Activated CD4-positive, CD25-positive, alpha-beta regulatory T cell treated with anti-CD3 and anti-CD28 coated beads, Interleukin-2, amount 50 U/mL, for 72 hours (primary cell): ENCODE data around the gene CD3D.

Experiments used
- DNase-seq: peaks from one replicate; pipeline ENCODE4 v3.0.0; 2021

The CD3D gene

DNA sequence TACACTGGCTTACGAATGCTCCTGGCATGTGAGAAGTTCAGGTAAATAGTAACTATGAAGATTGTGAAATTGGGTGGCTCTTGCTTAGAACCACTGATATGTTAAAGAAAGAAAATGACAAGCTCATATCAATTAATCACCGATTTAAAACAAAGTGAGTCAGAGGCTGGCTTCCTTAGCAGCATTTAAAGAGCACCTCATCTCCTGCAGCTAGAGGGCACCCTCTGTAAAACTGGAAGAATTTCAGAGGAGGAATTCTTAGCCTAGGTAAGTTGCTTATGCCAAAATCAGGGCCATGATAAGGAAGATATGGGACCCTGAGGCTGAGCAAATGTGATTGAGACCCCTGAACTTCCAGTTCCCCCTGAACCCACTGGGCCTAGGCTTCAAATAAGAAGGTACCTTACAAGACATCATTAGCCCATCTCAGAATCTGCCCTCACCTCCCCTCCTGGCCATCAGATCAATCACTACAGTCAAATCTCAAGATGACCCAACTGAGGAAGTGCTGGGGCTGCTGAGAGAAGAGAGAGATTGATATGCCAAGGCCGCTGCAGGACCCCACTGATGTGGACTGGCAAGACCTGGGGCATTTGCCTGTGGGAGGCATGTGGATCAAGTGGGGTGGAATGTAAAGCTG lies 46.6 kb downstream of the CD3D start:
- no peak for DNase-seq

DNA sequence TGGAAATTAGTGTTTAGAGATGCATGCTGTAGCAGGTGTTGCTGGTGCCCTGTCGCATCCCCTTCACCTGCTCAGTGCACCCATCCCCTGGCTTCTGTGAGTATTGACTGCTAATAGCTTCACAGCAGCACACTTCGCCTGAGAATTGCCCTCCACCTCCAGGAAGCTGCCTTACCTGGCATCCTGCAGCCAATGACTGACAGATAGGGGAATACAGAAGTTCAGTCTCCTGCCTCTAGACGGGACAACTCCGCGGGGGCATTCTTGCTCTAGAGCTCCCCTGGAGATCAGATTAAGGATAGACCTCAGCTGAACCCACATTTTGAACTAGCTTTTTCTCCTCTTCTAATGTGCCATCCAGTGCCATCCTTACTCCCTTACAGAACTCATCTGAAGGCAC lies 47.3 kb downstream of the CD3D start:
- DNase-seq, result no peak

DNA sequence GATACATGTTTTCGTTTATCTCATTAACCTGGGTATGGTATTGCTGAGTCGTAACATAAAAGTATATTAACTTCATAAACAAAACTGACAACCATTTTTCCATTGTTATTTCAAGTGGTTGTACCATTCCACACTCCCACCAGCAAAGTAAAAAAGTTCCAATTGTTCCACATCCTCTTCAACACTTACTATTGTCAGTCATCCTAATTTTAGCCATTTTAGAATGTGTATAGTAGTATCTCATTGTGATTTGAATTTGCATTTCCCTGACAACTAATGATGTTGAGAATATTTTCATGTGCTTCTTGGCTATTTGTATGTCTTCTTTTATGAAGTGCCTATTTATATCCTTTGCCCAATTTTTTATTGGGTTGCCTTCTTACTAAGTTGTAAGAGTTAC lies 48.5 kb downstream of the CD3D start:
- DNase-seq, result no peak

DNA sequence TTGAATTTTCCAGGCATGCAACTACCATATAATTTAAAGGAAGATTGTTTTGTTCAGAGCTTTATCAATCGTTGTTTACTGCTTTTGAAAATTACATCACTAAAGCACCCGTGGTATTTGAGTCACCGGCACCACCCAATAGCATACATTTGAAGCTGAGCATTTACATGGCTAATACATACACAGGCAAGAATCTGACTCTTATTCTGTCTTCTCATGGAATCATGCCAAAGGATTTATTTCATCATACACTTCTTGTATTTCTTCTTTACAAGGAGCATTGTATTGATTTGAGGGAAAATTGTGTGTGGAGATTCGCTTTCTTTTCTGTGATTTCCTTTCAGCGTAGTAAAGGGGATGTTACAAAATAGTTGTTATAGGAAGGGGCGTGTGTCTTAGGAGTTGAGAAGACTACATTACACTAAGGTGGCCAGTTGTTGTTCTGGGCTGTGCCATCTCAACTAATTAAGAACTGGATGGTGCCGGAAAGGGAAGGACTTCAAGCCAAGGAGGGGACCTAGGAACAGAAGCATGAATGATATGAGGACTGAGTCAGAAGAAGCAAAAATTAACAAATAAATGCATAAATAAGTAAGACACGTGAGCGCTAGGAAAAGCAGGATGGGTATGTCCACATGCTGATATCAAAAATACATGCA lies 50.9 kb downstream of the CD3D start:
- no peak for DNase-seq

DNA sequence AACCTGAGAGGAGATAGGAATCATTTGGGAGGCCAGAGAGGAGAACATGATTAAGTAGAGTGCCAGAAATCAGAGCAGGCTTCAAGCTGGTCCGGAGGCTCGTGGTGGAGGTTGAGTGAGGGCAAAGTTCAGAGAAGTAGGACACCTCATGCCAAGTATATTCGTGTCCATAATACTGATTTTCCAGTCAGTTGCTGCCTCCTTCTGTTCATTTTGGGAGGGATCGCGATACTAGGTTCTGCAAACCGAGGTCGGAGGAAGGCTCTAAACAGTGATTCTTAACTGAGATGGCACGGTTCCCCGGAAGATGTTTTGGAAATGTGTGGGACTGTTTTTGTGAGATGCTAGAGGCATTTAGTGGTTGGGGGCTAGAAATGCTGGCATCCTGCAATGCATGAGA lies 51.6 kb downstream of the CD3D start:
- no peak for DNase-seq

DNA sequence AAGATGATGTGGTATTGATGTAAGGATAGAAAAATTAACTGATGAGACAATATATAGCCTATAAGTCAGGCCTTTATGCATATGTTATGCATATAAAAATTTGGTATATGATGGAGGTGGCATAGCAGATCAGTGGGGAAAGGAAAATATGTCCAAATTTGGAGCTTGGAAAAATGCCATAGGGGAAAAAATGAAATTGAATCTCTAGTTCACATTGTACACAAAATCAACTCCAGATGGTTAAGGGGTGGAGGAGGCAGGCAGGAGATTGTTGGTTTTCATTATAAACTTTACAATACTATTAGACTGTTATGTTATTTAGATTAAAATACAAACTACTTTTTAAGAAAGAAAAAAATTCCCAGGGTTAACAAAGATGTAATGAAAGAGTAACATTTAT lies 53.1 kb downstream of the CD3D start:
- DNase-seq, result no peak
